ENCODE results near the gene CMTM1.

The CMTM1 gene

GRCh38 chr16:66566051-66566901 is at the start of gene CMTM1:
Gene CMTM1, plus strand, starts transcription at chr16:66566439. Its CDS starts 75 bp downstream, at chr16:66566514.
- DNase-seq, result no peak

- DNase-seq, result no peak
Measured at GRCh38 chr16:66516509-66516807, 49.8 kb upstream of the CMTM1 start.

GRCh38 chr16:66516808-66517585 is 49.2 kb upstream of the CMTM1 start:
- peak; percentile 92 to 93 for DNase-seq

- DNase-seq, result no peak
Measured at GRCh38 chr16:66517586-66518263, 48.5 kb upstream of the CMTM1 start.

- no peak for DNase-seq
Measured at GRCh38 chr16:66519482-66520373, 46.5 kb upstream of the CMTM1 start.

- DNase-seq, result peak in 1 of 2 donors; percentile 27
Measured at GRCh38 chr16:66520406-66521170, 45.7 kb upstream of the CMTM1 start.

GRCh38 chr16:66521252-66521713 is 45.0 kb upstream of the CMTM1 start:
- DNase-seq, result no peak

- peak in 1 of 2 donors; percentile 28 for DNase-seq
Measured at GRCh38 chr16:66521951-66522771, 44.1 kb upstream of the CMTM1 start.

GRCh38 chr16:66522816-66523590 is 43.2 kb upstream of the CMTM1 start:
- DNase-seq, result no peak

- DNase-seq, result no peak
Measured at GRCh38 chr16:66523861-66524354, 42.3 kb upstream of the CMTM1 start.

GRCh38 chr16:66524601-66525164 is 41.6 kb upstream of the CMTM1 start:
- DNase-seq, result peak in 1 of 2 donors; percentile 30

- no peak for DNase-seq
Measured at GRCh38 chr16:66525396-66526180, 40.7 kb upstream of the CMTM1 start.

GRCh38 chr16:66528294-66528693 is 37.9 kb upstream of the CMTM1 start:
- no peak for DNase-seq

GRCh38 chr16:66529475-66529874 is 36.8 kb upstream of the CMTM1 start:
- DNase-seq, result no peak

GRCh38 chr16:66534376-66534799 is 31.9 kb upstream of the CMTM1 start:
- no peak for DNase-seq

- no peak for DNase-seq
Measured at GRCh38 chr16:66536525-66536924, 29.7 kb upstream of the CMTM1 start.

GRCh38 chr16:66537236-66537635 is 29.0 kb upstream of the CMTM1 start:
- no peak for DNase-seq

- DNase-seq, result no peak
Measured at GRCh38 chr16:66538910-66539309, 27.3 kb upstream of the CMTM1 start.

Data from hippocampal formation (tissue), 2 donors.